EH (cell line): ENCODE measurements around the gene NCK2.

Experiments used
- DNase-seq: peaks from one replicate; pipeline ENCODE4 v3.0.0-alpha.2; 2015; ENCODE audit warnings: low read depth

The NCK2 gene

GRCh38 chr2:105736145-105736544 lies 8.6 kb upstream of the NCK2 start:
- DNase-seq = no peak

GRCh38 chr2:105737980-105738657 lies 6.6 kb upstream of the NCK2 start:
- DNase-seq = peak; percentile 26

- DNase-seq = no peak
These were observed 6.0 kb upstream of the NCK2 start for GRCh38 chr2:105738658-105739241.

- peak; percentile 76 for DNase-seq
These were observed 5.3 kb upstream of the NCK2 start for GRCh38 chr2:105739426-105739825.

- DNase-seq = no peak
These were observed 4.7 kb upstream of the NCK2 start for GRCh38 chr2:105739944-105740530.

GRCh38 chr2:105741174-105741573 lies 3.5 kb upstream of the NCK2 start:
- DNase-seq = no peak

- DNase-seq = no peak
These were observed 3.1 kb upstream of the NCK2 start for GRCh38 chr2:105741617-105742016.

GRCh38 chr2:105744091-105744908 lies 412 bp upstream of the NCK2 start:
- peak; percentile 62 for DNase-seq

GRCh38 chr2:105746177-105747080 lies 1.7 kb downstream of the NCK2 start:
- no peak for DNase-seq

- no peak for DNase-seq
These were observed 2.7 kb downstream of the NCK2 start for GRCh38 chr2:105747254-105747894.

- DNase-seq = peak; percentile 24
These were observed 3.3 kb downstream of the NCK2 start for GRCh38 chr2:105747991-105748390.

- DNase-seq = no peak
These were observed 3.9 kb downstream of the NCK2 start for GRCh38 chr2:105748566-105748965.

- no peak for DNase-seq
These were observed 5.1 kb downstream of the NCK2 start for GRCh38 chr2:105749583-105750400.

- no peak for DNase-seq
These were observed 6.0 kb downstream of the NCK2 start for GRCh38 chr2:105750735-105751134.

- no peak for DNase-seq
These were observed 6.6 kb downstream of the NCK2 start for GRCh38 chr2:105751272-105751671.

GRCh38 chr2:105752691-105753358 lies 8.1 kb downstream of the NCK2 start:
- no peak for DNase-seq

- no peak for DNase-seq
These were observed 8.7 kb downstream of the NCK2 start for GRCh38 chr2:105753380-105753779.

- DNase-seq = no peak
These were observed 9.3 kb downstream of the NCK2 start for GRCh38 chr2:105754011-105754410.

GRCh38 chr2:105754994-105755393 lies 10.3 kb downstream of the NCK2 start:
- DNase-seq = no peak

- DNase-seq = no peak
These were observed 11.2 kb downstream of the NCK2 start for GRCh38 chr2:105755895-105756294.
